Ascending aorta (tissue), 2 donors: ENCODE measurements around the gene SLC22A17. TPM values are rescaled to one million over a fixed set of nuclear protein-coding genes. Genes with fewer than 3 reads are reported as not detected.

Experiments
- DNase-seq, 2 donors: peaks; one replicate each; pipeline ENCODE4 v3.0.0-alpha.2; 2019; ENCODE audit warnings: low spot score in 2 of 2
- H3K27ac ChIP-seq, 2 donors: fragments of 200-600 bp; sonication (generic); one replicate each; pipeline ENCODE4 v1.5.1; 2016 to 2017; ENCODE audit warnings: mild to moderate bottlenecking in 1 of 2
- H3K27me3 ChIP-seq: fragments of 200-600 bp; sonication (generic); one replicate; pipeline ENCODE4 v1.5.1; 2017
- H3K36me3 ChIP-seq, 2 donors: fragments of 200-600 bp; sonication (generic); one replicate each; pipeline ENCODE4 v1.5.1; 2016
- H3K4me1 ChIP-seq, 2 donors: fragments of 200-600 bp; sonication (generic); one replicate each; pipeline ENCODE4 v1.5.1; 2016 to 2017; ENCODE audit warnings: mild to moderate bottlenecking in 1 of 2
- H3K4me3 ChIP-seq, 2 donors: fragments of 200-600 bp; sonication (generic); one replicate each; pipeline ENCODE4 v1.5.1; 2016 to 2017; ENCODE audit warnings: mild to moderate bottlenecking in 1 of 2
- H3K9me3 ChIP-seq, 2 donors: fragments of 200-600 bp; sonication (generic); one replicate each; pipeline ENCODE4 v1.5.1; 2016
- CTCF ChIP-seq, 3 experiments: fragments of 200-600 bp in 2 of 3; fragments of 450-650 bp in 1 of 3; sonication (generic) in 2 of 3; IDR thresholded peaks; one replicate each; pipeline ENCODE4 v1.5.1; 2016 to 2019; ENCODE audit warnings: antibody characterized with exemption in 3 of 3, mild to moderate bottlenecking in 1 of 3, moderate library complexity in 1 of 3
- intact Hi-C: fragments of 100-400 bp; cut with DNase I; formaldehyde crosslinking; loops from one replicate; pipeline ENCODE4 v1.15.1; 2023
- total RNA-seq: library from RNA; depleted of rRNA; stranded (reverse); fragments of >200 nt; gene quantifications from one replicate; pipeline ENCODE4 v1.1.0, GENCODE V29; 2016

SLC22A17 gene
- total RNA-seq, 1 donor from 2014 or later: 89.7 TPM

DNA sequence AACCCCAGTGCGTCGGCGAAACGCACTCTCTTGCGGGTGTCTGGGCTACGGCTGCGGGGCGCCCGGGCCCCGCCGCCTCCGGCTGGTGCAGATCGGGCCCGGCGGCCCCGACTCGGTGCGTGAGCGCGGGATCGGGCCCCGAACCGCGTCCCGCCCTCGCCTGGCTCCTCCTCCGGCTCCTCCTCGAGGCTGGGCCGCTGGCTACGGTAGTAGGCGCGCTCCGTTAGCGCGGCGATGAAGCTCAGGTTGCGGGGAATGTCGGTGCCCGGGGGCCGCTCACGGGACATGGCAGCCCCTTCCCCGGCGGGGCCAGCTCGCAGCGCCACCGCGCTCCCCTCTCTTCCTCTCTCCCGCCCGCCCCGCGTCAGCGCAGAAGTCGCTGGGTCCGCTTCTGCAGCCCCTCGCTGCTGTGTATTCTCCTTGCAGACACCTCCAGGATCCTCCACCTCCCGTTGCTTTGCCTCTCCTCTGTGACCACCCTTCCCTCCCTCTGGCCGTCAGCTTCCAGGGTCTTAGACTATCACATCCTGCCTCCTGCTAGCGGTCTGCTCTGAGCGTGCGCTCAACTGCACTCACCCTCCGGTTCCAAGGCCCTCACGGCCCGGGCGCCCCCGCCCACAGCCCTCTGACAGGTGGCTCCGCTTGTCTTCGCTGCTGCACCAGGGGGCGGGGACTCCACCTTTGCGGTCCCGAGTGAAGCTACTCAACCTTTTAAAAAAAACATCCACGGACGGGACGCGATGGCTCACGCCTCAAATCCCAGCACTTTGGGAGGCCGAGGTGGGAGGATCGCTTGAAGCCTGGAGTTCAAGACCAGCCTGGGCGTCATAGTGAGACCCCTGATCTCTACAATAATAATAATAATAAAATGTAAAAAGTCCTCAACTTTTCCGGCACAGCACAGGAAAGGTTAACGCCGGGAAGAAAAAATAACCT lies 50.1 kb downstream of the SLC22A17 start, which contains the start of gene PPP1R3E:
Gene PPP1R3E (minus strand): TSS at position 570 of the 936 bp plus-strand sequence. CDS start 283 bp downstream, at position 287.
- peaks cover 0 to 1% of the 10 kb centered on the region in 2 donors for H3K36me3 ChIP-seq
- no peak for TF ChIP-seq CTCF (IDR thresholded peaks at IDR 0.05)
- peak within 1 kb of the TSS; percentile 85 to 93 for H3K4me3 ChIP-seq
- peaks cover 18 to 22% of the 10 kb centered on the region in 2 donors for H3K4me1 ChIP-seq
- H3K9me3 ChIP-seq: no peaks in the 10 kb centered on the region
- intact Hi-C loops: loop anchor here (5.0 to 10.0 kb wide), 6 partner anchors 120 to 940 kb away; partner anchors contain the start of genes EMC9, MMP14, PRMT5 and PSME2
- DNase-seq: peak; percentile 26 to 83
- H3K27me3 ChIP-seq: no peaks in the 10 kb centered on the region
- peak within 1 kb of the TSS; percentile 93 to 98 for H3K27ac ChIP-seq

DNA sequence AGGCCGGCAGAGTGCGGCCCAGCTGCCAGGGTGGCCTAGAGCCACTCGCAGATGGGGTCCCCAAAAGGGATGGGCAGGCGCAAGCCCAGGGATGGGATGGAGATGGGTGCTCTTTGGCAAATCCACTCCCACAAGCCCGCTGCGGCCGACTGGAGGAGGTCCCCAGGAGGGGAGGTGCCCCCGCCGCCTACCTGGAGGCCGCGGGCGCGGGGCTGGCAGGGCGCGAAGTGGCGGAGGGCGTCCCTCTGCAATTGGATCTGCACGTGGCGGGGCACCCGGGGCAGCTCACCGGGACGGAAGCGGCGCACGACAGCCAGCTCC lies 50.8 kb downstream of the SLC22A17 start:
- intact Hi-C loops: loop anchor here (1.0 to 10.0 kb wide), 11 partner anchors 16 to 940 kb away; partner anchors contain the start of genes ACIN1, C14orf119, EMC9 and HOMEZ
- no peak for DNase-seq
- peak overlapping the region; percentile 93 to 98 for H3K27ac ChIP-seq
- H3K4me3 ChIP-seq: peak overlapping the region; percentile 85 to 93
- H3K4me1 ChIP-seq: peaks cover 15 to 17% of the 10 kb centered on the region in 2 donors
- H3K27me3 ChIP-seq: no peaks in the 10 kb centered on the region
- TF ChIP-seq CTCF (IDR thresholded peaks at IDR 0.05): no peak
- H3K9me3 ChIP-seq: no peaks in the 10 kb centered on the region
- H3K36me3 ChIP-seq: peaks cover 0 to 3% of the 10 kb centered on the region in 2 donors

GRCh38 chr14:23301288-23301968 lies 51.3 kb downstream of the SLC22A17 start:
- H3K27me3 ChIP-seq: no peaks in the 10 kb centered on the region
- peak; percentile 56 to 87 (median 66) for TF ChIP-seq CTCF (IDR thresholded peaks at IDR 0.05)
- peak overlapping the region; percentile 98 to 99 for H3K27ac ChIP-seq
- DNase-seq: peak; percentile 94 to 99
- peak overlapping the region; percentile 85 to 93 for H3K4me3 ChIP-seq
- H3K9me3 ChIP-seq: no peaks in the 10 kb centered on the region
- intact Hi-C loops: loop anchor here (1.0 to 10.0 kb wide), 11 partner anchors 15 to 941 kb away; partner anchors contain the start of genes ACIN1, C14orf119, EMC9 and HOMEZ
- H3K4me1 ChIP-seq: peaks cover 15 to 17% of the 10 kb centered on the region in 2 donors
- H3K36me3 ChIP-seq: peaks cover 0 to 3% of the 10 kb centered on the region in 2 donors

GRCh38 chr14:23300687-23301223 lies 51.9 kb downstream of the SLC22A17 start:
- peak in 1 of 2 donors; percentile 74 for DNase-seq
- Histone ChIP-seq H3K9me3 (no peaks in the 10 kb centered on the region), H3K27me3 (no peaks in the 10 kb centered on the region), H3K36me3 (peaks cover 0 to 3% of the 10 kb centered on the region in 2 donors), H3K4me1 (peaks cover 12 to 17% of the 10 kb centered on the region in 2 donors), H3K4me3 (peak overlapping the region; percentile 85 to 93), H3K27ac (peak overlapping the region; percentile 94 to 99)
- intact Hi-C loops: loop anchor here (1.0 to 10.0 kb wide), 11 partner anchors 14 to 942 kb away; partner anchors contain the start of genes ACIN1, C14orf119, EMC9 and HOMEZ
- no peak for TF ChIP-seq CTCF (IDR thresholded peaks at IDR 0.05)
